Measurements from ENCODE around the gene TNIK.

TNIK gene

DNA sequence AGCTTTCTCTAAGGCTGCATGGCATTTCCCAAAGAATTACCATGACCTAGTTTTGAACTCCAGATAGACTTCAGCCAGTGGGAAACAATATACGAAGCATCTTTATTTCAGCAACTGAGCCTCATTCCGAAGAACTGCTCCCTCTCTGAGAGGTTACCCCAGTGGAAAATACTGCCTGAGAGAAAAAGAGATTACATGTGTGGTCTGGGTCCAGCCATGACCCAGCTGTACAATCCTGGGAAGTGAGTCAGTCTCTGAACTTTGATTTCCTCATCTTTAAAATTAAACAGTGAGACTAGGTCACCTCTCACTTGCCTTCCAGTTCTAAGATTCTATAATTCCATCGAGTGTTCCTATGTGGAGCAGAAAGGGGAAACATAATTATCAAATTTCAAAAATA lies 42.4 kb downstream of the TNIK start:
- no peak for DNase-seq (ENCODE audit: low read depth)

- DNase-seq (ENCODE audit: low read depth), result no peak
These were observed 43.1 kb downstream of the TNIK start for GRCh38 chr3:171417137-171417536.

GRCh38 chr3:171416666-171417065 lies 43.5 kb downstream of the TNIK start:
- DNase-seq (ENCODE audit: low read depth), result no peak

- DNase-seq (ENCODE audit: low read depth), result no peak
These were observed 44.1 kb downstream of the TNIK start for GRCh38 chr3:171416061-171416460.

GRCh38 chr3:171415070-171415469 lies 45.1 kb downstream of the TNIK start:
- DNase-seq (ENCODE audit: low read depth), result no peak

DNA sequence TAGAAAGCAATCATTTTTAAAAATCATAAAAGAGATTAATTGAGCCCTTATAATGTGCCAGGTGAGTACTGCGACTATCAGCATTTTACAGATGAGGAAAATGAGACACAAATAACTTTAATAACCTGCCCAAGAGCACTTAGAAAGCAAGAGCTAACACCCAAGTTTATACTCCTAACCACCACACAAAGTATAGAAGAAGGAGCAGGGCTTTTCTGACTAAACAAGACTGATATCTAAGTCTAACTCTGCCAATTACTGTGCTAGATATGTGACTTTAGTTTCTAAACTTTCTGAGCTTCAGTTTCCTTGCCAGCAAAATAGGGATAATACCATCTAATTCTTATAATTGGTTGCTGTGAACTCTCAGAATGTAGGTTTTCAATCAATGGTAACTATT lies 47.7 kb downstream of the TNIK start:
- DNase-seq (ENCODE audit: low read depth), result no peak

- DNase-seq (ENCODE audit: low read depth), result no peak
These were observed 48.2 kb downstream of the TNIK start for GRCh38 chr3:171412054-171412453.

GRCh38 chr3:171410186-171410585 lies 50.0 kb downstream of the TNIK start:
- no peak for DNase-seq (ENCODE audit: low read depth)

DNA sequence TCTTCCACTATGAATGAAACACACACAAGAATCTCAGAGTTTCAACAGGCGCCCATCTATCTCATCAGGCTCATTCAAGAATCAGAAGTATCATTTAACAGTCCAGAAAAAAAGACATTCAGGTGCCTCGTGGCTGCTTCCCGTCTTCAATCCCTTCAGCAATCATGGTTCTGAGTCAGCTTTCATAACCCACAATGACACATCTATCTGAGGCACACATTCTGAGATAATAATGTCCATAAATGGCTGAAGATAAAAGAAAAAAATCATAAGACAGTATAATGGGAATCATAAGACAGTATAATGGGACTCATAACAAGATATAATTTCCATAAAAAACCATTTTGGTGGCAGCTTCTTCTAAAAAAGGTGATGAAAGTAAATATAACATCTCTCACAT lies 52.4 kb downstream of the TNIK start:
- DNase-seq (ENCODE audit: low read depth), result no peak

- DNase-seq (ENCODE audit: low read depth), result no peak
These were observed 55.7 kb downstream of the TNIK start for GRCh38 chr3:171404376-171404967.

- DNase-seq (ENCODE audit: low read depth), result no peak
These were observed 57.9 kb downstream of the TNIK start for GRCh38 chr3:171402281-171402680.

DNA sequence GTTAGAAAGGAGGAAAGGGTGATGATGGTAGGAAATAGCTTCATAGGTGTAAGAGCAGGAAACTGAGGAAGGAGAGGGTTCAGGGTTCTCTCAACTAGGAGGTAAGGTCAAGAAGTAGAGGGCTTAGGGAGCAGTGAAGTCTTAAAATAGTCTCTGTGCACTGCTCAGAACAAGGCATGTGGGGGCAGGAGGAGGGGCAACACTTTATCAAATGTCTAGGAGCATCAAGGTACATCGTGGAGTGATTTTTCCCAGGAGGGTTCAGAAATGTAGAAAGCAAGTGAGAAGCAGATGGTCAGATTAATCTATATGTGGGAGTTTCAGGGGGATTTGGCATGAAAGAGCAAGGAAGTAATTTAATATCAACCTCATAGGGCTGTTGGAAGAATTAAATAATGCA lies 58.8 kb downstream of the TNIK start:
- DNase-seq (ENCODE audit: low read depth), result no peak

GRCh38 chr3:171399842-171400241 lies 60.4 kb downstream of the TNIK start:
- no peak for DNase-seq (ENCODE audit: low read depth)

GRCh38 chr3:171398343-171398742 lies 61.9 kb downstream of the TNIK start:
- DNase-seq (ENCODE audit: low read depth), result no peak

- no peak for DNase-seq (ENCODE audit: low read depth)
These were observed 63.1 kb downstream of the TNIK start for GRCh38 chr3:171397089-171397488.

DNA sequence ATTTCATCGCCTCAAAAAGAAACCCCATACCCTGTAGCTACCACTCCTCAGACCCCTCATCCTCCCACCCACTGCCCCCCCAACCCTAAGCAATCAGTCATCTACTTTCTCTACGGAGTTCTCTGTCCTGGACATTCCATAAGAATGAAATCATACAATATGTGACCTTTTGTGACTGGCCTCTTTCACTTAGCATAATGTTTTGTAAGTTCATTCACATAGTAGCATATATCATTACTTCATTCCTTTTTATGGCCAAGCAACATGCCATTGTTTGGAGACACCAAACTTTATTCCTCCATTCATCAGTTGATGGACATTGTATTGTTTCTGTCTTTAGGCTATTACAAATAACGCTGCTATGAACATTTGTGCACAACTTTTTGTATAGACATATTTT lies 64.2 kb downstream of the TNIK start:
- no peak for DNase-seq (ENCODE audit: low read depth)

GRCh38 chr3:171393032-171393744 lies 67.0 kb downstream of the TNIK start:
- DNase-seq (ENCODE audit: low read depth), result no peak

DNA sequence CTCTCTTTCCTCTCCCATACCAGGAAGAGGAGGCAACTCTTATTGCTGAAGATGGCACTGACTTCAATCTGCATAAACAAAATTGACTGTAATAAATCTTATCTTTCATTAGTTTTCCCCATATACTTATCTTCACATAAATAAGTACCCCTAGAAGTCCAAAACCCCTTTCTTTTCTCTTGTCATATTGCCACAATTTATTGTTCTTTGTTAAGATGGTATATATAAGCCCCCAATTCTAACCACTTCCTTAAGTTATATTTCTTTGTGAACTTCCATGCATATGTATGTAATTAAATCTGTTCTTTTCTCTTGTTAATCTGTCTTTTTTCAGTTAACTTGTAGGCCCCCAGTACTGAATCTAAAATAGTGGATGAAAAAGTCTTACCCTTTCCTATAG lies 68.8 kb downstream of the TNIK start:
- DNase-seq (ENCODE audit: low read depth), result no peak

GRCh38 chr3:171390051-171390941 lies 69.9 kb downstream of the TNIK start:
- no peak for DNase-seq (ENCODE audit: low read depth)

DNA sequence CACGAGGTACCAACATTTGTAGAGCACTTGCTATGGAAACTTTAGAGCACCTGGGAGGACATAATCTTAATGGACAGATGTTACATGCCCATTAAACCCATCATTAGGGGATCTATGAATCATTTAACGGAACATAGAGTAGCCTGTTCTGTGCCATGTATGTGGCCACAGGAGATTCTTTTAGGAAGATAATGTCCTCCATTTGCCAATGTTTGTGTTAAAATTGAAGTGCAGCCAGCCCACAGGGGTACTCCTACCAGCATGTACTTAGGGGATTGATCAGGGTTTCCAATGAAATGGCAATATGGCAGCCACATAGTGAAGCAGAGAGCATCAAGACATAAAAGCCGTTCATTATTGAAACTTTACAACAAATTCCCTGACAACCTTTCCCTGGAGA lies 70.7 kb downstream of the TNIK start:
- DNase-seq (ENCODE audit: low read depth), result no peak

DNA sequence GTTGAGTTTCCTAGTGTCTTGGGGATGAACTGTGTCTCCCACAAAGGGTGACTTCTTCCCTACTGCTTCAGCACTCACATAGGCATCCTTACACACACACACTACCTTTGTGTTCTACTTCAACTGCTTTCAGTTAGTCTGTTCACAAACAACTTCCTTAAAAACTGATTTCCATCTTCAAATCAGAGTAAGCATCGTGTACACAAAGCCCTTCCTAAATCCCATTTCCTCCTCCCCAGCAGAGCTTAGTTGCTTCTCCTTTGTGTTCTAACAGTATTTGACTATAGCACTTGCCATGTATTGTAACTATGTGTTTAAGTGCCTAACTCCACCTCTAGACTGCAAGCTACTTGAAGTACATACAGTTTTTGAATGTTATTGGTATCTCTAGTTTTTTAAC lies 71.7 kb downstream of the TNIK start:
- DNase-seq (ENCODE audit: low read depth), result no peak

- DNase-seq (ENCODE audit: low read depth), result no peak
These were observed 73.1 kb downstream of the TNIK start for GRCh38 chr3:171387062-171387461.

DNA sequence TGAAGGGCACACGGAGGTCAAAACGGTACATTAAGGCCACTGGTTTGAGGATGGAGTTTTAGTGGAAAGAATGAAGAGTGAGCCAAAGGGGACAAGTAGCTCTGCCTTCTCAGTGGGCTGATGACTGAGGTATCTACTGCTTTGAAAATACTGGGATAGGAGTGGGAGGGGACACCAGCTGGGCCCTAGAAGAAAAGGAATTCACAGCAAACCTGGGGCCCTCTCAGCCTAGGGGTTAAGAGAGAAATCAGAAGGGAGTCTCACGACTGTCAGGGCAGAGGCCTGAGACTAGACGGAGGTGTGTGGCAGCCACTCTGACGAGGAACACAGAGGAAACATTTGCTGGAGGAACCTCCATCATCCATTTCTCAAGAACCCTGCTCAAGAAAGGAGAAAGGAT lies 75.1 kb downstream of the TNIK start:
- no peak for DNase-seq (ENCODE audit: low read depth)
